CD4-positive, alpha-beta T cell treated with Interleukin-17A for 4 hours (primary cell): ENCODE data around the gene PPID.
"Not testable (repeated sequence)": the region's sequence is repeated elsewhere in the genome, so short reads cannot be mapped to it uniquely, and the experiment has no call there.

Source experiments
- DNase-seq: peaks from one replicate; pipeline ENCODE4 v3.0.0-alpha.2; 2020; ENCODE audit warnings: mixed read lengths

PPID gene

DNA sequence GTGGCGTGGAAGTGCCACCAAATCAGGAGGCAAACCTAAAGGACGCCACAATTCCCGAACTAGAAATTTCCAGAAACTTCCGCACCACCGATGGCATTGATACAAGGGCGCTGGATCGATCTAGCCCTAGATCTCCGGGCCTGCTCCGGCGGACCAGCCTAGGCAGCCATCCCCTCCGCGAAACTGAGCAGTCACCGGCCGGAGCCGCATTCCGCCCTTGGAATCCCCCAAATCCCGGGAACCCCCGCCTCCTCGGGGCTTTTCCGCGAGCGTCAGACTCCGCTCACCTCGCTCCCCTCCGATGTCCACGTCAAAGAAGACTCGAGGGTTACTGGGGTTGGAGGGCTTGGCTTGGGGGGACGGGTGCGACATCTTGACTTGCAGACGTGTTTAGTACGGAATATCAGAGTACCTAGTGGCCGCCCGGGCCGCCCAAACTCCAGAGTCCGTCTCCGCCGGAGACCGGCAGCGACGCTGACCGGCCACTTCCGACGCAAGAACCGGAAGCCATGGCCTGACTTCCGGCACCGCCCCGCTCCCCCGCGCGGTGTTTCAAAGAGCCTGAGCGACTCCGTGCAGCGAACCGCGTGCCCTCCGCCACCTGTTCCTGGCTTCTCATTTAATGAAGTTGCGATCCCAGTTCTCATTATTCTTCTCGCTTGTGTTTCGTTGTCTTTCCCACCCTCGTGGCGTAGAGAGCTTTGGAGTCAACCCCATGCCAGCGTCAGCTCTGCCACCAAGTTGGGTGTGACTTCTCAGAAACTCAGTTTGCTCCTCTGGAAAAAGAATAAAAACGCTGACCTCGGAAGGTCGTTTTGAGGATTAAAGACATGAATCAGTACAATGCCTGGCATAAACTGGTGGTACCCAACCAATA lies at the start of gene PPID:
TSS of gene PPID (minus strand) at position 480 of the 877 bp plus-strand sequence. CDS start at position 372, 108 bp downstream.
- DNase-seq = peak; percentile 82

DNA sequence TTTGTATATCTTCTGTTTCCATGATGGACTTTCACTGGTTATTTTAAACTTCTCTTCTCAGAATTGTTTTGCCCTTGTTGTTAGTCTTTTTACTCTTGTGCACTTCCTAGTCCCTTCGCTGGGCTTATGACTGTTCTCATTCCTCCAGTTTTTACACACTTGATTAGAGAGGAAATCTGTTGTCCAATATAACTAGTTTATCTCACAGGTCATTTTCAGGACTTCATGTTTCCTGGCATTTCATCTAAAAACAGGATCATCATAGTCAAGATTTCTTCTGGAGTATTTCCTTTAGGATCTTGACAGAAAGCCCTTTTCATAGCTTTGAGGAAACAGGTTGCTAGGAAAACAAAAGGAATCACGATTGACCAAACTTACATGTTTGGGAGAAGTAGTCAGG lies 48.6 kb upstream of the PPID start:
- DNase-seq = no peak

DNA sequence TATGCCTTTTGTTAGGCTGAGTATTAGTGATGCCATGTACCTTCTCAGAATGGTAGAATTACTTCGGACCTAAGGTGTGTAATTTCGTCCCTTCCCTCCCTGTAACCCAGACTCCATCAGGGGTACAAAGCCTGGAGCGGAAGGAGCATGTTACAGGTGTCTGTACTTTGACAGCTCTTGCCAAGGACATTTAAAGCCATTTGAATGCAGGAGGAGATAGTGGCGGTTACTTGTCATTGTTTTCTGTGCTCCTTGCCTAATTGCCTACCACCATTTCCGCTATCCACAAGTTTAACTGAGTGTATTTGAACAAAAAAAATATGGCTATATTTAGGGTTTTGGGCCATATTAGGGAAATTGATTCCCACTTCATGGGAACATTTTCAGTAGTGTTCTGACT lies 47.5 kb upstream of the PPID start:
- DNase-seq = no peak

- DNase-seq = peak; percentile 56
Observed at GRCh38 chr4:158769175-158769921, 46.2 kb upstream of the PPID start.

- peak; percentile 82 for DNase-seq
Observed at GRCh38 chr4:158768555-158769174, 45.5 kb upstream of the PPID start, which contains the start of gene FNIP2. Gene FNIP2, plus strand, starts transcription at chr4:158769026. Its CDS starts 187 bp downstream, at chr4:158769213.

DNA sequence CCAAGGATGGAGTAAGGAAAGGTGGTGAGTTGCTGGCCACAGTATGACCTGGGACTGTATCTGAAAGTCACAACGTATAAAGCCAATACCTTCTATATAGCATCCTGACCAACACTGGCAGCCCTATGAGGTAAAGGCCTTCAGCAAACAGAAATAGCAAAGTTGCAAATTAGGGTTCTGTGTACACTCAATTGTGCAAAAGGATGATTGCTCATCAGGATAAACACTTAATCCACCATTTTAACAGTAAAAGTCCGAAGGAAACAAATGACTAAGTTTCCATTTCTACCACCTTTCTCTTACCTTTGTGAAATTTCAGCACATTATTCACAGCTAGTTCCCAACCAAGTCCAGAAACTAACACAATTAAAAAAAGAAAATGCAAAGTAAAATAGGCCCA lies 44.3 kb upstream of the PPID start:
- no peak for DNase-seq

- DNase-seq = no peak
Observed at GRCh38 chr4:158766434-158767044, 43.3 kb upstream of the PPID start.

GRCh38 chr4:158763462-158763861 lies 40.3 kb upstream of the PPID start:
- no peak for DNase-seq

DNA sequence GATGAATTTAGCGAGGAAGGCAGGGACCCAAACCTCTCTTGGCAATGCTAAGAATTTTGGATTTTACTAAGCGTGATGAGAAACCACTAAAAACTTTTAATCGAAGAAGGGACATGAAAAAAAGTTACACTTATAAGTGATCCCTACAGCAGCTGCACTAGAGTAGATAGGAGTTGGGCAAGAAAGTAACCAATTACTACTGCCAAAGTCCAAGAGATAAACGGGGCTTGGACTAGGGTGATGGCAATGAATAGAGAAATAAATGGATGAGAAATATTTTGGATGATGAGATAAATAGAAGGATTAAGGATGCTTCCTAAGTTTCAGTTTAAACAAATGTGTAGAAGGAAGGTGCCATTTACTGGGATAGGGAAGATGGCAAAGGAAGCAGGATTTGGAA lies 39.4 kb upstream of the PPID start:
- no peak for DNase-seq

GRCh38 chr4:158760866-158761265 lies 37.7 kb upstream of the PPID start:
- DNase-seq = no peak

DNA sequence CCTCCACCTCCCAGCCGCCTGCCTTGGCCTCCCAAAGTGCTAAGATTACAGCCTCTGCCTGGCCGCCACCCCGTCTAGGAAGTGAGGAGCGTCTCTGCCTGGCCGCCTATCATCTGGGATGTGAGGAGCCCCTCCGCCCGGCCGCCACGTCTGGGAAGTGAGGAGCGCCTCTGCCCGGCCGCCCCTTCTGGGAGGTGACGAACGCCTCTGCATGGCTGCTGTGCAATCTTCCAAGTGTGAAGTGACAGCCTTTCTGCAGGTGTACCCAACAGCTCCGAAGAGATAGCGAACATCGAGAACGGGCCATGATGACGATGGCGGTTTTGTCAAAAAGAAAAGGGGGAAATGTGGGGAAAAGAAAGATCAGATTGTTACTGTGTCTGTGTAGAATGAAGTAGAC lies 36.3 kb upstream of the PPID start:
- DNase-seq = not testable (repeated sequence)

DNA sequence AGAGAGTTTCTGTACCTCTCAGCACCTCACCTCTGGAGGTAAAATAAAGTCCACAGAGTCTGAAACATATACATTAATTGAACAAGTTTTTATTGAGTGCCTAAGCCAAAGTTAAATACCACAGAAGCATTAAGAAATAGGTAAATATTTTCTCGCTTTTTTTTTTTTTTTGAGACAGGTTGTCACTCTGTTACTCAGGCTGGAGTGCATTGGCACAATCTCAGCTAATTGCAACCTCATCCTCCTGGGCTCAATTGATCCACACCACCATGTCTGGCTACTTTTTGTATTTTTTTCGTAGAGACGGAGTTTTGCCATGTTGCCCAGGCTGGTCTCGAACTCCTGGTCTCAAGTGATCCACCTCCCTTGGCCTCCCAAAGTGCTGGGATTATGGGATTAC lies 35.5 kb upstream of the PPID start:
- no peak for DNase-seq

GRCh38 chr4:158758142-158758541 lies 34.9 kb upstream of the PPID start:
- no peak for DNase-seq

DNA sequence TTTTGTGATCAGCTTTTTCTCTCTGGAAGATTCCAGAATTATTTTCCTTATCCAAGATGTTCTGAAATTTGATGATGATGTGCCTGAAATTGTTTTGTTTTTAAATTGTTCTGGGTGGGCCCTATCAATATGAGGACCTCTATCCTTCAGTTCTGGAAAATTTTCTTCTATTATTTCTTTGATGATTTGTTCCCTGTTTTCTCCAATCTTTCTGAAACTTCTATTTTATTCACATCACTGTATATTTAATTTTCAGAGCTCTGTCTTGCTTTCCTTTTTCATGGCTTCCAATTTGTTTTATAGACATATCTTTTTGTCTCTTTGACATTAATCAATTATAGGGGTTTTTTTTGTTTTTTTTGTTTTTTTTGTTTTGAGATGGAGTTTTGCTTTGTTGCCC lies 33.4 kb upstream of the PPID start:
- DNase-seq = no peak

DNA sequence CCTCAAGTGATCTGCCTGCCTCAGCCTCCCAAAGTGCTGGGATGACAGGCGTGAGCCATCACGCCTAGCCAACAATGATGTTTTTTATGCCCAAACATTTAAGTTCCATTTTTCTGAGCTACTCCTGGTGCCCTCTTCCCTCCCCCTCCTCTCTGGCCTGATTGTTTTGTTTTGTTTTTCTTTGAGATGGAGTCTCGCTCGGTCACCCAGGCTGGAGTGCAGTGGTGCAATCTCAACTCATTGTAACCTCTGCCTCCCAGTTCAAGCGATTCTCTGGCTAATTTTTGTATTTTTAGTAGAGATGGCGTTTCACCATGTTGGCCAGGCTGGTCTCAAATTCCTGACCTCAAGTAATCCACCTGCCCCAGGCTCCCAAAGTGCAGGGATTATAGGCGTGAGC lies 32.6 kb upstream of the PPID start:
- not testable (repeated sequence) for DNase-seq

GRCh38 chr4:158754385-158755180 lies 31.4 kb upstream of the PPID start:
- DNase-seq = no peak

GRCh38 chr4:158750379-158750778 lies 27.2 kb upstream of the PPID start:
- DNase-seq = no peak

DNA sequence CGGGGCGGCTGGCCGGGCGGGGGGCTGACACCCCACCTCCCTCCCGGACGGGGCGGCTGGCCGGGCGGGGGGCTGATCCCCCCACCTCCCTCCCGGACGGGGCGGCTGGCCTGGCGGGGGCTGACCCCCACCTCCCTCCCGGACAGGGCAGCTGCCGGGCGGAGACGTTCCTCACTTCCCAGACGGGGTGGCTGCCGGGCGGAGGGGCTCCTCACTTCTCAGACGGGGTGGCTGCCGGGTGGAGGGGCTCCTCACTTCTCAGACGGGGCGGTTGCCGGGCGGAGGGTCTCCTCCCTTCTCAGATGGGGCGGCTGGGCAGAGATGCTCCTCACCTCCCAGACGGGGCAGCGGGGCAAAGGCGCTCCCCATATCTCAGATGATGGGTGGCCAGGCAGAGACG lies 23.3 kb upstream of the PPID start:
- not testable (repeated sequence) for DNase-seq

DNA sequence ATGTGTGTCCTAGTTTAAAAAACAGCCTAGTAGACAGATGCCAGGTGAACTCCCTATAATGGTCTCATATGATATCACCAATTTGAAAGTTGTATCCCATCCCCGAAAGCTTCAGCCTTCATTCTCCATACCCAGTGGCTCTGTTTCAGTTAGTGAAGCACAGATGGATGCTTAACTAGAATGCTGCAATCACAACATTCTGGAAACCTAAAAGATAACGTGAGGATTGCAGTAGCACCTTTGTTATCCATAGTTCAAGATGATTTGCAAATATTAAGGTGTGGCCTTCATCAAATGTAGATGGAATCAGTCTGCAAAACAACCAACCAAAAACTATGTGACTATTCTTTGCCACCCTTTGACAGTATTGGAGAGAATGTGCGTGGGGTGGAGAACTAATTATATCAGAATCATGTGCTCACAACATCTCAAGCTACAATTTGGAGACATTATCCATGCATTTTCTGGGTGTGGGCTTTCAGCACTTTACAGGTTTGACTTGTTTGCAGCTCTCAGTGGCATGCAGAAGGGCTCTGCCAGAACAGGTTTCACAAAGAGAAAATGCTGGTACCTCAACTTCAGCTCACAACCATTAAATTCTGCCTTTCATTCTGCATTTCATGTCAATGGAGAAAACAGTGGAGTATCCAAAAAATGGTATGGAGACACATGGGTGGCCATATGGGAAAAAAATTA lies 18.3 kb upstream of the PPID start:
- DNase-seq = no peak

GRCh38 chr4:158739600-158739999 lies 16.4 kb upstream of the PPID start:
- DNase-seq = no peak

DNA sequence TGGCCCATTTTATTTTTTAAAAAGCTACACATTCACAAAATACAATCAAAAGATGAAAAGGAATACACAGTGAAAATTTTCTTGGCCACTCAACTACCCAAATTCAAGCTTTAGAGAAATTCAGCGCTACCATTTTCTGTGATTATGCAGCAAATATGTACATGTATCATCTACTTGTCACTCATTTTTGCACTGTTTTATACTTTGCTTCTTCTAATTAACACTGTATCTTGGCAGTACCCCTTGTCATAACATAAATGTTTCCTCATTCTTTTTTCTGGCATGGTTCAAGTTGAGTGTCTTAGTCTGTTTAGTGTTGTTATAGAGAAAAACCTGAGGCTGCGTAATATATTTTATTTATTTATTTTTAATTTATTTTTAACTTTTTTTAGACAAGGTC lies 15.7 kb upstream of the PPID start:
- DNase-seq = no peak
